Peyer's patch (tissue), 4 donors: ENCODE results near the gene ROBO1.

ENCODE experiments used
- POLR2A ChIP-seq, 2 donors: fragments of 450-650 bp; IDR thresholded peaks; one replicate each; pipeline ENCODE4 v1.5.1; 2017; ENCODE audit warnings: antibody characterized with exemption in 2 of 2, mild to moderate bottlenecking in 2 of 2, moderate library complexity in 2 of 2
- TF ChIP-seq, protein P1 (sequence below), 6 experiments: fragments of 450-650 bp in 4 of 6; fragments of 200-600 bp in 2 of 6; sonication (generic) in 1 of 6; IDR thresholded peaks; one replicate each; pipeline ENCODE4 v1.5.1; 2017 to 2019; ENCODE audit warnings: antibody characterized with exemption in 6 of 6, mild to moderate bottlenecking in 3 of 6, moderate library complexity in 1 of 6

DNA sequence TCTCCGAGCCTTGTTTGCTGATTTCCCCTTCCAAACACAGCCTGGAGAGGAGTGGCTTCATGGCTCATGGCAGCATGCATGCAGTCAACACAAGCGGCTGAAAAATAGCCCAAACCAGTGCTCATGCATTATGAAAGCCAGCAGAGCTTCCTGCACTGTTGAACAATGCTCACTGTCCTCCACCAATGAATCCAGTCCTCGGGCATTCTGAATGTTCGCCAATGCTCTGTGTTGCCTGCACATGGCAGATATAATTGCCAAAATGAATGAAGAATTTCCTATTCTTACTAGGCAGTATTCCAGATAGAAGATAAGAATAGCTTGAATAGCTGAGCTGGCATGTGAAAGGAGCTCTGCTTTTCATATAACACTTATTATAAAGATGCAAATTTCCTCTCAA, 252.7 kb downstream of the ROBO1 start:
- TF ChIP-seq POLR2A (IDR thresholded peaks at IDR 0.05) = no peak
- TF ChIP-seq, protein P1, sequence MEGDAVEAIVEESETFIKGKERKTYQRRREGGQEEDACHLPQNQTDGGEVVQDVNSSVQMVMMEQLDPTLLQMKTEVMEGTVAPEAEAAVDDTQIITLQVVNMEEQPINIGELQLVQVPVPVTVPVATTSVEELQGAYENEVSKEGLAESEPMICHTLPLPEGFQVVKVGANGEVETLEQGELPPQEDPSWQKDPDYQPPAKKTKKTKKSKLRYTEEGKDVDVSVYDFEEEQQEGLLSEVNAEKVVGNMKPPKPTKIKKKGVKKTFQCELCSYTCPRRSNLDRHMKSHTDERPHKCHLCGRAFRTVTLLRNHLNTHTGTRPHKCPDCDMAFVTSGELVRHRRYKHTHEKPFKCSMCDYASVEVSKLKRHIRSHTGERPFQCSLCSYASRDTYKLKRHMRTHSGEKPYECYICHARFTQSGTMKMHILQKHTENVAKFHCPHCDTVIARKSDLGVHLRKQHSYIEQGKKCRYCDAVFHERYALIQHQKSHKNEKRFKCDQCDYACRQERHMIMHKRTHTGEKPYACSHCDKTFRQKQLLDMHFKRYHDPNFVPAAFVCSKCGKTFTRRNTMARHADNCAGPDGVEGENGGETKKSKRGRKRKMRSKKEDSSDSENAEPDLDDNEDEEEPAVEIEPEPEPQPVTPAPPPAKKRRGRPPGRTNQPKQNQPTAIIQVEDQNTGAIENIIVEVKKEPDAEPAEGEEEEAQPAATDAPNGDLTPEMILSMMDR (IDR thresholded peaks at IDR 0.05) = no peak
